Mucosa of descending colon (tissue), 3 donors: ENCODE results near the gene AHR. TPM values are rescaled to one million over a fixed set of nuclear protein-coding genes. Genes with fewer than 3 reads are reported as not detected.

ENCODE experiments used
- ATAC-seq: fragments of 200-7000 bp; cut with Tn5 transposase; one replicate; pipeline ENCODE4 v1.9.1; 2020; ENCODE audit warnings: mild to moderate bottlenecking, moderate library complexity
- DNase-seq, 3 donors: peaks; one replicate each; pipeline ENCODE4 v3.0.0-alpha.2; 2020
- H3K36me3 ChIP-seq: fragments of 200-600 bp; one replicate; pipeline ENCODE4 v1.8.0; 2021; ENCODE audit warnings: low read depth, mild to moderate bottlenecking
- H3K4me1 ChIP-seq: fragments of 200-600 bp; one replicate; pipeline ENCODE4 v1.8.0; 2021; ENCODE audit warnings: low read depth, mild to moderate bottlenecking
- H3K4me3 ChIP-seq: fragments of 200-600 bp; one replicate; pipeline ENCODE4 v1.8.0; 2021; ENCODE audit warnings: mild to moderate bottlenecking
- H3K9me3 ChIP-seq: fragments of 200-600 bp; one replicate; pipeline ENCODE4 v1.8.0; 2021; ENCODE audit warnings: mild to moderate bottlenecking
- intact Hi-C, 2 donors: fragments of 100-400 bp; cut with DNase I in 1 of 2; cut with micrococcal nuclease in 1 of 2; formaldehyde crosslinking; loops; one replicate each; pipeline versions ENCODE4 v1.11.0 to v1.11.1; 2022; cut with DNase I, micrococcal nuclease
- total RNA-seq, 3 donors: library from RNA; stranded (reverse); fragmentation: NEBNext Ultra II Directional in 2 of 3; extraction: Animal tissue kit (Norgen Biotek cat#: 25700) in 2 of 3; gene quantifications; one replicate each; pipeline versions ENCODE4 v1.2.1 to v1.2.4, GENCODE V29; 2021 to 2023
- TF ChIP-seq, protein P1 (sequence below): fragments of 200-600 bp; IDR thresholded peaks from one replicate; pipeline ENCODE4 v1.8.0; 2022; ENCODE audit warnings: antibody characterized with exemption, mild to moderate bottlenecking
- donor health status: DM: no; HTN: no; CAD: no; lungs with moderate emphysema.
- donor health status: DM: no; HTN: no; CAD: no.
- donor health status: DM: no; HTN: yes; CAD: no.

AHR gene
- total RNA-seq, 3 donors from 2014 or later = 33.7 to 41.3 (median 36.3) TPM

- ATAC-seq = no peak
- H3K4me1 ChIP-seq = no peaks in the 10 kb centered on the region
- TF ChIP-seq, protein P1, sequence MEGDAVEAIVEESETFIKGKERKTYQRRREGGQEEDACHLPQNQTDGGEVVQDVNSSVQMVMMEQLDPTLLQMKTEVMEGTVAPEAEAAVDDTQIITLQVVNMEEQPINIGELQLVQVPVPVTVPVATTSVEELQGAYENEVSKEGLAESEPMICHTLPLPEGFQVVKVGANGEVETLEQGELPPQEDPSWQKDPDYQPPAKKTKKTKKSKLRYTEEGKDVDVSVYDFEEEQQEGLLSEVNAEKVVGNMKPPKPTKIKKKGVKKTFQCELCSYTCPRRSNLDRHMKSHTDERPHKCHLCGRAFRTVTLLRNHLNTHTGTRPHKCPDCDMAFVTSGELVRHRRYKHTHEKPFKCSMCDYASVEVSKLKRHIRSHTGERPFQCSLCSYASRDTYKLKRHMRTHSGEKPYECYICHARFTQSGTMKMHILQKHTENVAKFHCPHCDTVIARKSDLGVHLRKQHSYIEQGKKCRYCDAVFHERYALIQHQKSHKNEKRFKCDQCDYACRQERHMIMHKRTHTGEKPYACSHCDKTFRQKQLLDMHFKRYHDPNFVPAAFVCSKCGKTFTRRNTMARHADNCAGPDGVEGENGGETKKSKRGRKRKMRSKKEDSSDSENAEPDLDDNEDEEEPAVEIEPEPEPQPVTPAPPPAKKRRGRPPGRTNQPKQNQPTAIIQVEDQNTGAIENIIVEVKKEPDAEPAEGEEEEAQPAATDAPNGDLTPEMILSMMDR = no peak
- intact Hi-C loops = no loop called here
- H3K36me3 ChIP-seq = no peaks in the 10 kb centered on the region
- no peak for DNase-seq
- H3K4me3 ChIP-seq = no peak overlapping the region
- peaks cover 33% of the 10 kb centered on the region for H3K9me3 ChIP-seq
These were observed 28.9 kb upstream of the AHR start for GRCh38 chr7:17269341-17270221.

- TF ChIP-seq, protein P1 = no peak
- H3K36me3 ChIP-seq = no peaks in the 10 kb centered on the region
- H3K4me1 ChIP-seq = no peaks in the 10 kb centered on the region
- no peak for DNase-seq
- ATAC-seq = no peak
- peaks cover 11% of the 10 kb centered on the region for H3K9me3 ChIP-seq
- H3K4me3 ChIP-seq = no peak overlapping the region
- intact Hi-C loops = no loop called here
These were observed 23.8 kb upstream of the AHR start for GRCh38 chr7:17274551-17275245.

DNA sequence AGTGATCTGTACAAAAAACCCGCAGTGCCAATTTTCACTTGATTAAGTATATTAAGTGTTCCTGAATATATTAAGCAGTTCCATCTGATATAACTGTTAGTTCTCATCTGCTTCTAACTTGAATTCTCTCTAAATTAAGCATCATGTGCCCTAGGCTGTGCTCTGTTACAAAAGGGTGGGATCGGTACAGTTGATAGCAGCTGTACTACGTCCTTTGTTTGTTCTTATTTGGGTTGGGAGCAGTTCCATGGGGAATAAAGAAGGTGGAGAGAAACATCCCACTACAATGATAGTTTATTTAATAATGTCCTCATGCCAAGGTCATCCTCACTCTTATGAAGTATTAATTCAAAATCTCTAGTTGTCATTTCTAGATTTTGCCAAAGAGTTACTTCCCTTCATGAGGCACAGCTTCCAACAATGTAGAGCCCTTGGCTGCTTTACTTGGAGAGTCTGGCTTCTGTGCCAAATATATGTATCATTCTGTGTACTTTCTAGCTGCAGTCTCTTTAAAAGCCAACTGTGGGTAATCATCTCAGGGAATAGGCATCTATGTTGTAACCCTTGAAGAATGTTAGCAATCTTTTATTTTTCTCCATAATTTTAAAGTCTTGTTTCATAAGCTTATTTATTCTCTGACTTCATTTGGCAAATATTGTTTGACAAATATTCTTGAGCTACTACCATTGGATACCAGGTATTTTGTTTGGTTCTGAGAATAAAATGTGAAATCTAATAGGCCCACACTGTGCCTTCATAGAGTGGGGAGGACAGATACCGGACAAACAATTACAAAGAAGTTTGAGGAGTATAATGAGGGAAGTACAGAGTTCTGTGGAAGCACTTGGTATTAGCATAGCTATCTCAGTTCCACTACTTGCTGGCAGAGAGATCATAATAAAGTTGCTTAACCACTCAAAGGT lies 22.4 kb upstream of the AHR start:
- no peaks in the 10 kb centered on the region for H3K9me3 ChIP-seq
- H3K36me3 ChIP-seq = no peaks in the 10 kb centered on the region
- TF ChIP-seq, protein P1 = no peak
- no peak overlapping the region for H3K4me3 ChIP-seq
- no peaks in the 10 kb centered on the region for H3K4me1 ChIP-seq
- intact Hi-C loops = no loop called here
- DNase-seq (no peak), ATAC-seq (peak; percentile 21)

DNA sequence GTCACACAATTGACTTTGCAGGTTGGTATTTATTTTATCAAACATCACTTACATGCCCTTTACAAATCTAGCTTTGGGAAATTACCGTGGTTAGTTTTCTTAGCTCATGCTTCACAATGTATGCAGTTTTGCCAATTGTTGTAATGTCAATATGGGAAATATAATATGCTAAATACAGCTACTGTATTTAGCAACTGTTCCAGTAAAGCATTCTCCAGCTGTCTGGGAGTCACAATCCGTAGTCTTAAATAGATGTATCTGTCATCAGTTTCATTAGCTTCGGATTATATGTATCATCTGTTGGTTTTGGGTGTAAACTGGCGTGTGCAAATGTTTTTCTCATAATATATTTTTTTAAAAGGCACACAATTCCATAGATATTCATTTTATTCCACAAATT lies 19.4 kb upstream of the AHR start:
- TF ChIP-seq, protein P1 = no peak
- H3K4me3 ChIP-seq = no peak overlapping the region
- intact Hi-C loops = no loop called here
- H3K4me1 ChIP-seq = no peaks in the 10 kb centered on the region
- H3K36me3 ChIP-seq = no peaks in the 10 kb centered on the region
- no peaks in the 10 kb centered on the region for H3K9me3 ChIP-seq
- no peak for ATAC-seq
- DNase-seq = no peak

GRCh38 chr7:17289074-17289645 lies 9.3 kb upstream of the AHR start:
- TF ChIP-seq, protein P1 = no peak
- H3K4me3 ChIP-seq = no peak overlapping the region
- no peaks in the 10 kb centered on the region for H3K9me3 ChIP-seq
- intact Hi-C loops = no loop called here
- H3K4me1 ChIP-seq = no peaks in the 10 kb centered on the region
- no peaks in the 10 kb centered on the region for H3K36me3 ChIP-seq
- ATAC-seq = no peak
- peak in 1 of 3 donors; percentile 37 for DNase-seq
